T-helper 22 cell (primary cell): ENCODE results near the gene CXorf38.

Experiments
- DNase-seq: peaks from one replicate; pipeline ENCODE4 v3.0.0-alpha.2; 2020; ENCODE audit warnings: low read depth

The CXorf38 gene

DNA sequence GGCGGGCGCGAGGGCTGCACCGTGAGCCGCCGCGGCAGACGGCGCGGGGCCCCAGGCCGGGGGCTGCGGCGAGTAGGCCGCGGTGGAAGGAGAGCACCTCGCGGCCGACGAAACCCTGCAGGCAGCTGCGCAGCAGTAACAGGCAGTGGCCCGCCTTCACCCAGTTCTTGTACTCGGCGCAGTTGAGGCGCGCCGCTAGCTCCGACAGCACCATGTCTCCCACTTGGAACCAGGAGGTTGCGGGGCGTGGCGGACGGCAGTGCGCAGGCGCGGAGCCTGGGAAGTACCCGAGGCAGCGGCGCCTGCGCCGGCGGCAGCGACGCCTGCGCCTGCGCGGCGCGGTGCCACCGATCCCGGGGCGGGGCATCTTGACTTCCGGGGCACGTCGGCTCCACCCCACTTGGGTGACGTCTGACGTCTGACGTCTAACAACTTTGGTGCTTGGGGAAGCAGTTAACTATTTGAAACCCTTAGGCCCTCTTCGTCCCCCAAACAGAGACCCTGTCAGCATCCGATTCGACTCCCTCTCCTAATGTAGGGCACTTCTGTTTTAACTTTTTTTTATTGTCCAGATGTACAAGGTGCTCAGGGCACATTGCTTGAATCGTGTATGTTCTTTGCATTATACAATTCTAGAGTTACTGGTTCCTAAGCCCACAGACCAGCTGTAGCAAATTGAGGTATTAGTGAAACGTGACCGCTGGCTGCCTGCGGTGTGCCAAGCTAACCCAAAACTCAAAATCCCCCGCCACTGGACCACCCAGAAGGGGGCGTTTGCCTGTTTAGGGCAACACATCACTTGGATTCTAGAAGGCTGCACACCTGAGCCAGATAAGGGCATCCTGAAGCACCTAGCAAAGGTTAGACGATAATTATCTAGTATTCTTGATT is at the start of gene CXorf38:
TSS of gene CXorf38 (minus strand) at position 255 of the 891 bp plus-strand sequence. CDS start at position 214, 41 bp downstream.
- DNase-seq = peak; percentile 92

DNA sequence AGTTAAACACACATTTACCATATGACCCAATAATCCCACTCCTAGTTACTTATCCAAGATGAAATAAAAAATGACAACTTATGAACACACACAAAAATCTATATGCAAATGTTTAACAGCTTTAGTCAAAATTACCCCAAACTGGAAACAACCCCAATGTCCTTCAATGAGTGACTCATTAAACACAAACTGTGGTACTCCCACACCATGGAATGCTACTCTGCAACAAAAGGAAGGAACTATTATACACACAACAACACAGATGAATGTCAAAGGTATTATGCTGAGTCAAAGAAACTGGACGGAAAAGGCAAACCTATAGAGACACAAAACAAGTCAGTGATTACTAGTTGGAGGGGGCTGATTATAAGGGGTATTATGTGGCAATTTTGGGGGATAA is 47.4 kb upstream of the CXorf38 start:
- DNase-seq = no peak

DNA sequence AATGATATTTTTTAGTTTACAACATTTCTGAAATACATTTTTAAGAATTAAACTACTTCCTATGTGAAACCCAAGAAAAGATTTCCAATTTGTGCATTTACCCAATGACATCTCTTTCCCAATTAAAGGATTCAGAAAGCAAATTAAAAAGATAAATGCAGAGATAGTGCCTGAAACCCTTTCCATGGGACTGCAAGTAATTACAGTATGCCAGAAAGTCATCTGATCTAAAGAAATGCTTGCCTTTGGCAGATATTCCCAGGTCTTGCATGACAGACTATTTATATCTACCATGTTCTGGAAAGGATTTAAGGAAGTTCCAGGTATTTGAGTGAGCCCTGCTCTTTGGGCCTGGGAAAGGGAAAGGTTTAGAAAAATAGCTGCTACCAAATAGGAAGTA is 41.6 kb upstream of the CXorf38 start:
- DNase-seq = no peak

- DNase-seq = no peak
Measured at GRCh38 chrX:40687169-40687568, 39.8 kb upstream of the CXorf38 start.

DNA sequence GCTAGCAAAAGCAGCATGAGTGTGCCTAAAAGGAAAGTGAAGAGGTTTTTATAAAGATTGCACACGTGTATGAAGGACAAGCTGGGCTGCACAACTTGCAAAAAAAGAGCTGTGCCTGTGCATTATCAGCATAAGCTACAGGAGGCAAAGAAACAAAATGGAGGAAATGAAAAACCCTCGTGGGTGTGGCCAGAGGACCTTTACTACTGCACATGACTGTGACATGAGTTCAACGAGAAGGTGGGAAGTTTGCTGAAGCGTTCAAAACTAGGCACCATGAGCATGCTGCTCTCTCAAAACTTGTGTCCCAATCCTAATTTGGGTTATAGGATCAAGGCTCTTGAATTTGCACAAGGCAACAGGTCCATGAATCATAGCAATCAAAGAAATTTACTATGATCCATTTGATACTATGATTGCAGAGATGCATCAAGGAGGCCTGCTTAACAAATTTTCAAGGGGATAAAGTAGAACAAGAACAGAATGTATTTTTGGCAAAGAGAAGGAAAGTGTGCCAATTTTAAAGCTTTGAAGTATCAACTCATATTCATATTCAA is 38.1 kb upstream of the CXorf38 start:
- no peak for DNase-seq

DNA sequence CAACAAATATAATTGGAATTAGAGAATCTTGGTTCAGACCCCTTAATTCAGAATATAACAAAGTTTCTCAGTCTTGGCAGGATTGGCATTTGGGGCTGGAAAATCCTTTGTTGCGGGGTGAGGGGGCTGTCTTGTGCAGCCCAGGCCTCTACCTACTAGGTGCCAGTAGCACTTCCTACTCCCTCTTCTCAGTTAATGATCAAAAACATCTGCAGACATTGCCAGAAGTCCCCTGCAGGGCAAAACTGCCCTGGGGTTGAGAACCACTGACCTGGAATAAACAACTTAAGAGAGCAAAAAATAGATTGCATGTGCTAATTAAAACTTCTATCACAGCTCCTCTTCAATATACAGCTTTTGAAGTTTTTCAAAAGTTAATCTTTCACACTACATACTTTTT is 36.7 kb upstream of the CXorf38 start:
- DNase-seq = no peak

DNA sequence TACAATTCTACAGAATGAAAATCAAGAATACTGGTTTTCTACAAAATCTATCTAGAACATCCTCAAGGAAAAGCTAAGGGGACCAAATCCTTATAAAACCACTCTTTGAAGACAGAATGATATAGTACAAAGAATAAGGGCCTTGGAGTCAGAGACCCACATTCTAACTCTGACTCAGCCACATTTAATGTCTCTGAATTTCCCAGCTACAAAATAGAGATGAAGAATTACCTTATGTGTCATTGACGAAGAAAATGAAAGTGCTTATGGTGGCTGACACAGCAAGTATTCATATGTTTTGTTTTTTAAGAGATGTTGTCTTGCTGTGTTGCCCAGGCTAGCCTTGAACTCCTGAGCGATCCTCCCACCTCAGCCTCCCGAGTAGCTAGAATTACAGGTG is 35.9 kb upstream of the CXorf38 start:
- no peak for DNase-seq

GRCh38 chrX:40671126-40671525 is 23.8 kb upstream of the CXorf38 start:
- no peak for DNase-seq

DNA sequence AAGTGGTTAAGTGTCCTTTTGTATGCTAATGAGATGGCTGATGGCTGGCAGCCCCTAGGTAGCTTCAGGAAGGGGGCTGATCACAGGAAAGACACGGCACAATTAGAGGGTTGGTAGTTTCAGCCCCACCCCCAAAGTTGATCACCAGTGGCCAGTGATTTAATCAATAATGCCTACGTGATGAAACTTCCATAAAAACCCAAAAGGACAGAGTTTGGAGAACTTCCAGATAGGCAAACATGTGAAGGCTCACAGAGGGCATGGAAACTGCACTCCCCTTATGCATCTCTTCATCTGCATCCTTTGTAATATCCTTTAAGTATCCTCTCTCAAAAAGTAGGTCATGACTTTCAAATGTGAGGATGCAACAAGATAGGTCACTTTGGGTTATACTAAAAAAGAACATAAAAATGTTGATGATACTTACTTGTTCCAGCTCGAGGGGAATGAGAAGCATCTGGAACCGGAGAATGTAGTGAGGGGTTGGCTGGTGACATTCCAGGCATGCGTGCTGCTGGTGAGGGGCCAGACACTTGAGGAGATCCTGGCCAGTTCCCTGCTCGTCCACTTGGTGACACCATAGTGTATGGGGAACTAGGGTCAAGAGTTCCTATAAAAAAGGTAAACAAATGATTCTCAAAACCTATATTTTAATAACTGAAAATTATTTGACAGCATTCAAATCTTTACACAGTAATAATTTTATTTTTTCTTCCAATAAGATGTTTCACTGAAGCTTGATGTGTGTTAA is 16.7 kb upstream of the CXorf38 start:
- DNase-seq = no peak

GRCh38 chrX:40663078-40663740 is 15.8 kb upstream of the CXorf38 start:
- no peak for DNase-seq

DNA sequence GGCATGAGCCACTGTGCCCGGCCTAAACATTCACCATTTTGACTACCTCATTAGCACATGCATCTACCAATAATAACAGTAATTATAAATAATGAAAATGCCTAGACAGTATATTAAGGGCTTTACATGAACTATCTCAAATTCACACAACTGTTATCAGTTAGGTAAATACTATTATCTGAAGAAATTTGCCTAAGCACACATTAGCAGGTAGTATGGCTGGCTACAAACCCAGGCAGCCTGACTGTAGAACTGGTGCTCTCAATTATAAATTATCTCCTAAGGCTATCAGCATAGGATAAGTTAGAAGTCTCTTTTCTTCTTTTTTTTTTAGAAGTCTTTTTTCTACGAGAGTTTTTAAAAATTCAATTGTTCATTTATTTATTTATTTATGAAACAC is 14.1 kb upstream of the CXorf38 start:
- no peak for DNase-seq

- DNase-seq = no peak
Measured at GRCh38 chrX:40660381-40660780, 13.0 kb upstream of the CXorf38 start.

- DNase-seq = no peak
Measured at GRCh38 chrX:40653535-40653934, 6.2 kb upstream of the CXorf38 start.

GRCh38 chrX:40652664-40653063 is 5.3 kb upstream of the CXorf38 start:
- DNase-seq = no peak

GRCh38 chrX:40651620-40652223 is 4.4 kb upstream of the CXorf38 start:
- DNase-seq = peak; percentile 49

GRCh38 chrX:40646489-40647306 is 663 bp downstream of the CXorf38 start:
- peak; percentile 22 for DNase-seq

DNA sequence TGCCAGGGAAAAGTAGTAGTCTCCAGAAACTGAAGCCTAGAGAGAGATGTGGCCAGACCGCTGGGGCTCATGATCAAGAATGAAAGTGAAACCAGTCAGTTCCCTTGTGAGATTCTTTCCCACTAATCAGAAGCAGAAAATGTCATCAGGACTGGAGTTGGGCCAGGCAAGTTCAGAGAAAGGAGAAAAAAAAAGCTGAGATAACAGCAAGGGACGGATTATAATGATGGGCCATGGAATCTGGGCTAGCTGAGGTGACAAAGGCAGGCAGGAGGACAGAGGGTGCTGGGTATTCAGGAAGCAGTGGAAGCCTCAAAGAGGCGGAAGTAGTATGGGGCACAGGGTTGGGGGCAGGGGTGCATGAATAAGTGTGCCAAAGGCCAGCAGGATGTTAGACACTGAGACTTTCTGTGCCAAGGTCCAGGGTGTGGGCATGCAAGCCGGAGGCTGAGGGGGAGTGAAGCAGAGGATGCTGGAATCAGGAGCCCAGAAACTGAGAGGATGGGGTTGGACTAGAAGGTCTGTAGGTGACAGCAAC is 2.5 kb downstream of the CXorf38 start:
- peak; percentile 39 for DNase-seq

DNA sequence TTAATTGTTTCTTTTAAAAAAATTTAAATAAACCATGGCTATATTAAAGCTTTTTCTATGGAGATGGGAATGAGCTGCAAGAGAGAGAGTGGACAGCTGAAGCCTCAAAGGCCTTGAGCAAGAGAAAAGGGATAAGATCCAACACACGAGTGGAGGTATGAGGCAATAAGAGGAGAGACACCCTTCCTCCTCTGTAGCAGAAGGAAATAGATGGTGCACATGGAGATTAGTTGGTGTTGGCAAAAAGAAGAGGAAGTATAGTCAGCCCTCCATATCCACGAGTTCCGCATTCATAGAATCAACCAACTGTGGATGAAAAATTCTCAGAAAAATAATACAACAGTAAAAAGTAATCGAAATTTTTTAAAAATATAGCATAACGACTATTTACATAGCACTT is 3.2 kb downstream of the CXorf38 start:
- DNase-seq = no peak

DNA sequence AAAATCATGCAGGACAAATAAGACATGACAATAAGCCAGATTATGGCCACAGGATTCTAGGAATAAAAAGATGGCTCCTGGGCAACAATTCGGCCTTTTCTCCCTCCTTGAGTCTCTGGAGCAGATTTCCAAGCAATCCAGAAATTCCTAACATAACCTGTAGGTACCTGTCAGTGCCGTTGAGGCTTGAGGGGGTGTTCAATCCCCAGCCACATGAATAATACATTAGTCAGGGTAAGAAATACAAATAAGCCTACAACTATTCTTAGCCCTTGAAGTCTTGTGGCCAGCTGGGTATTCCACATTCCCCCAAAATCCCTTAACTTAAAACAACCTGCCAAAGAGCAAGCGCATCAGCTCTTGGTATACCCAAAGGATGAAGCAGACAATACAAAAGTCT is 9.7 kb downstream of the CXorf38 start:
- DNase-seq = no peak

DNA sequence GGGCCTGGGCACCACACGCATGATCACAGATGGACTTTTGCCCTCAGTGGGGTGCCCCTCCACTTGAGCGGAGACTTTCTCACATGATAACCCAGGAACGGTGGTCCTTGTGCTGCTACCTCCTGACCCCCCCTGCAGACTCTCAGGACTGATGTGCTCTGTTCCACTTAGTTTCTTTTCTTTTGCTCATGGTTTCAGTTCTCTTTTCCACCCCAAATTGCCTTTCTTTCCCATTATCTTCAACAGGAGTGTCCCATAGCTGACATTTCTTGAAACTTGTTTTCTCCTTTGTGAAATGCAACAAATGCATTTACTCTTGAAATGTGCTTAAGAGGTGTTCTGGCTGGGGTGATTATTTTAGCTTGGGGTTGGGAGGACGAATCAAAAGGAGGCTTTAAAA is 15.2 kb downstream of the CXorf38 start:
- DNase-seq = no peak

DNA sequence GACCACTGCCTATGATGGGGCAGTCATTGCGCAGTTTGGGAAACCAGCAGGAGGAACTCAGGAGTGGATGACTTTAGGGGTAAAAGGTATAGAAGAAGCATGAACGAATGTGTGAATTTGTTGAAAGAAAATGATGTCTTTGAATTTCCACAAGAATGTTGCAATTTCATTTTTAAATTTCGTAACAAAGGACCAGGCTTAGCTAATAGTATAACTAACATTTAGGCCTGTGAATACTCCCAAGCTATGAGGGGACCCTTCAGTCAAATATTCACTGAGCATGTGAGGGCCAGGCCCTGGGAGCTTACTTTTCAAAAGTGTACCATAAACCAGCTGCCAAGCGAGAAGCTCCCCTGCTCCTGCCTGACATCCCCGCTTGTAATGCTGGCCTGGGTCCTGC is 18.9 kb downstream of the CXorf38 start:
- DNase-seq = no peak
